Glutamatergic neuron (in vitro differentiated cells): Measurements from ENCODE around the gene FBXW7. TPM values are rescaled to one million over a fixed set of nuclear protein-coding genes. Genes with fewer than 3 reads are reported as not detected.

ENCODE experiments used
- DNase-seq: peaks from one replicate; pipeline ENCODE4 v3.0.0; 2022
- H3K27ac Mint-ChIP-seq: one replicate; pipeline ENCODE4 v1.8.0; 2020; ENCODE audit warnings: mild to moderate bottlenecking, mixed read lengths, inconsistent platforms; ENCODE audit not compliant: unreplicated experiment
- H3K27me3 Mint-ChIP-seq: one replicate; pipeline ENCODE4 v1.8.0; 2020; ENCODE audit warnings: mild to moderate bottlenecking, moderate library complexity, mixed read lengths, inconsistent platforms; ENCODE audit not compliant: unreplicated experiment
- H3K36me3 Mint-ChIP-seq: one replicate; pipeline ENCODE4 v1.8.0; 2020; ENCODE audit warnings: mild to moderate bottlenecking, mixed read lengths, inconsistent platforms; ENCODE audit not compliant: unreplicated experiment
- H3K4me1 Mint-ChIP-seq: one replicate; pipeline ENCODE4 v1.8.0; 2020; ENCODE audit warnings: mild to moderate bottlenecking, low read depth, mixed read lengths, inconsistent platforms; ENCODE audit not compliant: unreplicated experiment
- H3K4me3 Mint-ChIP-seq: one replicate; pipeline ENCODE4 v1.8.0; 2020; ENCODE audit warnings: mild to moderate bottlenecking, mixed read lengths, inconsistent platforms; ENCODE audit not compliant: unreplicated experiment
- H3K9me3 Mint-ChIP-seq: one replicate; pipeline ENCODE4 v1.8.0; 2020; ENCODE audit warnings: mild to moderate bottlenecking, moderate library complexity, mixed read lengths, inconsistent platforms; ENCODE audit not compliant: unreplicated experiment
- CTCF ChIP-seq: fragments of 200-600 bp; sonication (generic); IDR thresholded peaks from one replicate; pipeline ENCODE4 v1.5.0; 2021; ENCODE audit not compliant: partially characterized antibody, unreplicated experiment
- total RNA-seq: library from RNA; stranded (reverse); fragmentation: NEBNext Ultra II Directional; extraction: Animal tissue kit (Norgen Biotek cat#: 25700); gene quantifications from one replicate; pipeline ENCODE4 v1.2.1, GENCODE V29; 2021; ENCODE audit not compliant: unreplicated experiment

FBXW7 gene
- total RNA-seq, 1 donor from 2014 or later, result 57.5 TPM

- Mint-ChIP-seq H3K27ac (no peak overlapping the region), H3K9me3 (no peaks in the 10 kb centered on the region), H3K4me3 (no peak overlapping the region), H3K4me1 (no peaks in the 10 kb centered on the region), H3K27me3 (peaks cover 3% of the 10 kb centered on the region), H3K36me3 (no peaks in the 10 kb centered on the region)
- DNase-seq, result no peak
- no peak for TF ChIP-seq CTCF
Measured at GRCh38 chr4:152572417-152573086, 36.7 kb upstream of the FBXW7 start.

GRCh38 chr4:152571770-152572169, 35.9 kb upstream of the FBXW7 start:
- Mint-ChIP-seq H3K27ac (no peak overlapping the region), H3K36me3 (no peaks in the 10 kb centered on the region), H3K4me3 (no peak overlapping the region), H3K9me3 (no peaks in the 10 kb centered on the region), H3K27me3 (peaks cover 3% of the 10 kb centered on the region), H3K4me1 (no peaks in the 10 kb centered on the region)
- TF ChIP-seq CTCF, result no peak
- no peak for DNase-seq

GRCh38 chr4:152571296-152571695, 35.4 kb upstream of the FBXW7 start:
- Mint-ChIP-seq H3K9me3 (no peaks in the 10 kb centered on the region), H3K36me3 (no peaks in the 10 kb centered on the region), H3K4me1 (no peaks in the 10 kb centered on the region), H3K27me3 (peaks cover 3% of the 10 kb centered on the region), H3K4me3 (no peak overlapping the region), H3K27ac (no peak overlapping the region)
- DNase-seq, result no peak
- TF ChIP-seq CTCF, result no peak

- no peak for DNase-seq
- Mint-ChIP-seq H3K4me1 (no peaks in the 10 kb centered on the region), H3K27ac (no peak overlapping the region), H3K9me3 (no peaks in the 10 kb centered on the region), H3K27me3 (peaks cover 3% of the 10 kb centered on the region), H3K4me3 (no peak overlapping the region), H3K36me3 (no peaks in the 10 kb centered on the region)
- no peak for TF ChIP-seq CTCF
Measured at GRCh38 chr4:152565333-152565732, 29.4 kb upstream of the FBXW7 start.

GRCh38 chr4:152564336-152564735, 28.4 kb upstream of the FBXW7 start:
- Mint-ChIP-seq H3K27ac (no peak overlapping the region), H3K36me3 (no peaks in the 10 kb centered on the region)
- no peak for TF ChIP-seq CTCF

More at GRCh38 chr4:152564336-152564735, 28.4 kb upstream of the FBXW7 start:
- H3K4me3 Mint-ChIP-seq, result no peak overlapping the region
- no peaks in the 10 kb centered on the region for H3K9me3 Mint-ChIP-seq
- H3K4me1 Mint-ChIP-seq, result no peaks in the 10 kb centered on the region
- H3K27me3 Mint-ChIP-seq, result peaks cover 3% of the 10 kb centered on the region
- DNase-seq, result no peak
